HL-60 (cell line): Measurements from ENCODE around the gene CAPG.
A peak's percentile ranks its signal among the peaks of the same experiment; 100 is the strongest.

ENCODE experiments used
- DNase-seq, 2 experiments: peaks; one replicate each; pipeline ENCODE4 v3.0.0-alpha.2; 2010 to 2020; ENCODE audit warnings: low read depth in 1 of 2, low spot score in 1 of 2
- H3K27ac ChIP-seq: fragments of 250-450 bp; sonication (Bioruptor Pico); replicated peaks from 2 replicates; pipeline ENCODE4 v1.5.1; 2020; ENCODE audit warnings: mild to moderate bottlenecking, moderate library complexity
- H3K27me3 ChIP-seq: fragments of 250-450 bp; sonication (Bioruptor Pico); 2 replicates; pipeline ENCODE4 v1.5.1; 2021; ENCODE audit warnings: mild to moderate bottlenecking, moderate library complexity; ENCODE audit not compliant: insufficient read depth, poor library complexity, severe bottlenecking
- H3K4me3 ChIP-seq: replicated peaks from 2 replicates; pipeline ENCODE4 v1.5.1; 2011; ENCODE audit warnings: mild to moderate bottlenecking, control low read depth, low read length; ENCODE audit not compliant: insufficient read depth
- GABPA ChIP-seq: IDR thresholded peaks from 2 replicates; pipeline ENCODE4 v1.6.1; 2012; ENCODE audit warnings: low read depth
- POLR2AphosphoS5 ChIP-seq: IDR thresholded peaks from 2 replicates; pipeline ENCODE4 v1.6.1; 2012; ENCODE audit warnings: low read depth
- SPI1 ChIP-seq: IDR thresholded peaks from 2 replicates; pipeline ENCODE4 v1.6.1; 2012; ENCODE audit warnings: low read depth, mild to moderate bottlenecking, borderline replicate concordance
- TF ChIP-seq, protein P1 (sequence below): IDR thresholded peaks from one replicate; pipeline ENCODE4 v1.5.1; 2011; ENCODE audit warnings: low read length, control low read depth, inconsistent platforms; ENCODE audit not compliant: insufficient read depth
- TF ChIP-seq, protein P2 (sequence below): IDR thresholded peaks from 2 replicates; pipeline ENCODE4 v1.6.1; 2012; ENCODE audit warnings: low read depth; ENCODE audit not compliant: insufficient replicate concordance

Gene CAPG

DNA sequence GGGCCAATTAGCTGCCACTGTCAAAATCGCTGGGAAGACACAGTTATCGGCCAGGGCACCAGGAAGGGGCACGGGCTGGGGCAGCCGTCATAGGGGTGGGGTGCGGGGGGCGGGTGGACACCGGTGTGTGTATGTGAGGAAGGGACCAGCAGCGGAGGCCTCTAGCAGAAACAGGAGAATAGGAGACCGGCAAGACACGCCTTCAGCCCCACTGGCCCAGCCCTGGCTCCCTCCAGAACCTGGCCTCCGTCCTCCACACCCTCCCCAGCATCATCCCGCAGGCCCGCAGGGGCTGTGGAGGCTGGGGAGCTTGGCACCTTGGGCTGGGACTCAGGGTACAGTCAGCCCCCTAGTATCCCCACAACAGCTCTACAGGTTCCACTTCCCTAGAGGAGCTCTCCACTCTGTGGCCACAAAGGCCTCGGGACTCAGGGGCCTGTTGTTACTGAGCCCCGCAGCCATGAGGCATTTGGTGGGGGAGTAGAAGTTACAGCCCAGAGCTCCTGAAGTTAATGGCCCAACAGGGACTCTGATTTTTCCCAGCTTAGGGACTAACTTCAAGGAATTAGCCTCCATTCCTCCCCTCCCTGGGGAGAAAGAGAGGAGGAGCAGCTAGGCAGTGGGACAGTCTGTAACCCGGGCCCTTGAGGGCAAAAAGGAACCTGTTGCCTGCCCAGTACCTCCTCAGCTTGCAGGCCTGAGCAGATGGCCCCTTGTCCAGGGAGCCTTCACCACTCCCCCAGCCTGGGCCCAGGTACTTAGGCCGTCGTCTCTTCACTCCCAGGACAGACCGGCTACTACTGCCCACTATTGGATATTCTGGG lies 28.2 kb upstream of the CAPG start:
- TF ChIP-seq SPI1 (no peak; the same call in 1 of the 2 replicates), GABPA (no peak)
- DNase-seq = peak in 1 of 2 experiments; percentile 39
- peak overlapping the region; percentile 33 for H3K4me3 ChIP-seq
- H3K27ac ChIP-seq = peak overlapping the region; percentile 82
- H3K27me3 ChIP-seq = no peaks in the 10 kb centered on the region

DNA sequence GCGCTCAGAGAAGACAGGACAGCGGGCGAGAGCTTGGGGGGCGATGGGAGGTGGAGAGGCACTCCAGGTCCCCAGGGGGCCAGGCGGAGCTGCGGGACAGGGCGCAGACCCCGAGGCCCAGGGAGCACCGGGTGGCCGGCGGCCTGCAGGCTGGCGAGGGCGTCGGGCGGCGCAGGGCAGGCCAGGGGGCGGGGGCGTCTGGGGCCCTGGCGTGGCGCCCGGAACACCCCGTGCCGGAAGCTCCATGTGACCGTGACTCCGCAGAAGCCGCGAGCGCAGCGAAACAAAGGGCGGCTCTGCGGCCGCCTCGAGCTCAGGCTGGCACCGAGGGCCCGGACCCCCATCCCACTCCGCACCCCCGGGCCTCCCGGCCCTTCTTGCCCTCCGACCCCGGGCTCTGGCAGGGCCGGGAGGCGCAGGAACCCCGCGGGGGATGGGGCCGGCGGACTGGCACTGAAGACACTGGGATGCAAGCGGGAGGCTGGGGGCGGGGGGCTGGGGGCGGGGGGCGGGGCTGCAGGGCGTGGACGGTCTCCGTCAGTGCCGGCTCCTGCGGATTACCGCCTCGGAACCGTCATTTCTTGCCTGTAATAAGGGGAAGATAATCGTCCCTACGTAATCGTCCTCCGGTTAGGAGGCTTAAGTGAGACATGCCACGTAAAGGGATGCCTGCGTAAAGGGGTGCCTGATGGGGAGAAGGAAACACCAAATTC lies 27.5 kb upstream of the CAPG start:
- Histone ChIP-seq H3K27ac (peak overlapping the region; percentile 82), H3K27me3 (no peaks in the 10 kb centered on the region)
- TF ChIP-seq POLR2AphosphoS5 (peak; percentile 64; the same call in 1 of the 2 replicates), SPI1 (no peak), GABPA (peak; percentile 31; the same call in 1 of the 2 replicates)
- TF ChIP-seq, protein P1, sequence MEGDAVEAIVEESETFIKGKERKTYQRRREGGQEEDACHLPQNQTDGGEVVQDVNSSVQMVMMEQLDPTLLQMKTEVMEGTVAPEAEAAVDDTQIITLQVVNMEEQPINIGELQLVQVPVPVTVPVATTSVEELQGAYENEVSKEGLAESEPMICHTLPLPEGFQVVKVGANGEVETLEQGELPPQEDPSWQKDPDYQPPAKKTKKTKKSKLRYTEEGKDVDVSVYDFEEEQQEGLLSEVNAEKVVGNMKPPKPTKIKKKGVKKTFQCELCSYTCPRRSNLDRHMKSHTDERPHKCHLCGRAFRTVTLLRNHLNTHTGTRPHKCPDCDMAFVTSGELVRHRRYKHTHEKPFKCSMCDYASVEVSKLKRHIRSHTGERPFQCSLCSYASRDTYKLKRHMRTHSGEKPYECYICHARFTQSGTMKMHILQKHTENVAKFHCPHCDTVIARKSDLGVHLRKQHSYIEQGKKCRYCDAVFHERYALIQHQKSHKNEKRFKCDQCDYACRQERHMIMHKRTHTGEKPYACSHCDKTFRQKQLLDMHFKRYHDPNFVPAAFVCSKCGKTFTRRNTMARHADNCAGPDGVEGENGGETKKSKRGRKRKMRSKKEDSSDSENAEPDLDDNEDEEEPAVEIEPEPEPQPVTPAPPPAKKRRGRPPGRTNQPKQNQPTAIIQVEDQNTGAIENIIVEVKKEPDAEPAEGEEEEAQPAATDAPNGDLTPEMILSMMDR = no peak
- TF ChIP-seq, protein P2, sequence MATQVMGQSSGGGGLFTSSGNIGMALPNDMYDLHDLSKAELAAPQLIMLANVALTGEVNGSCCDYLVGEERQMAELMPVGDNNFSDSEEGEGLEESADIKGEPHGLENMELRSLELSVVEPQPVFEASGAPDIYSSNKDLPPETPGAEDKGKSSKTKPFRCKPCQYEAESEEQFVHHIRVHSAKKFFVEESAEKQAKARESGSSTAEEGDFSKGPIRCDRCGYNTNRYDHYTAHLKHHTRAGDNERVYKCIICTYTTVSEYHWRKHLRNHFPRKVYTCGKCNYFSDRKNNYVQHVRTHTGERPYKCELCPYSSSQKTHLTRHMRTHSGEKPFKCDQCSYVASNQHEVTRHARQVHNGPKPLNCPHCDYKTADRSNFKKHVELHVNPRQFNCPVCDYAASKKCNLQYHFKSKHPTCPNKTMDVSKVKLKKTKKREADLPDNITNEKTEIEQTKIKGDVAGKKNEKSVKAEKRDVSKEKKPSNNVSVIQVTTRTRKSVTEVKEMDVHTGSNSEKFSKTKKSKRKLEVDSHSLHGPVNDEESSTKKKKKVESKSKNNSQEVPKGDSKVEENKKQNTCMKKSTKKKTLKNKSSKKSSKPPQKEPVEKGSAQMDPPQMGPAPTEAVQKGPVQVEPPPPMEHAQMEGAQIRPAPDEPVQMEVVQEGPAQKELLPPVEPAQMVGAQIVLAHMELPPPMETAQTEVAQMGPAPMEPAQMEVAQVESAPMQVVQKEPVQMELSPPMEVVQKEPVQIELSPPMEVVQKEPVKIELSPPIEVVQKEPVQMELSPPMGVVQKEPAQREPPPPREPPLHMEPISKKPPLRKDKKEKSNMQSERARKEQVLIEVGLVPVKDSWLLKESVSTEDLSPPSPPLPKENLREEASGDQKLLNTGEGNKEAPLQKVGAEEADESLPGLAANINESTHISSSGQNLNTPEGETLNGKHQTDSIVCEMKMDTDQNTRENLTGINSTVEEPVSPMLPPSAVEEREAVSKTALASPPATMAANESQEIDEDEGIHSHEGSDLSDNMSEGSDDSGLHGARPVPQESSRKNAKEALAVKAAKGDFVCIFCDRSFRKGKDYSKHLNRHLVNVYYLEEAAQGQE = no peak

DNA sequence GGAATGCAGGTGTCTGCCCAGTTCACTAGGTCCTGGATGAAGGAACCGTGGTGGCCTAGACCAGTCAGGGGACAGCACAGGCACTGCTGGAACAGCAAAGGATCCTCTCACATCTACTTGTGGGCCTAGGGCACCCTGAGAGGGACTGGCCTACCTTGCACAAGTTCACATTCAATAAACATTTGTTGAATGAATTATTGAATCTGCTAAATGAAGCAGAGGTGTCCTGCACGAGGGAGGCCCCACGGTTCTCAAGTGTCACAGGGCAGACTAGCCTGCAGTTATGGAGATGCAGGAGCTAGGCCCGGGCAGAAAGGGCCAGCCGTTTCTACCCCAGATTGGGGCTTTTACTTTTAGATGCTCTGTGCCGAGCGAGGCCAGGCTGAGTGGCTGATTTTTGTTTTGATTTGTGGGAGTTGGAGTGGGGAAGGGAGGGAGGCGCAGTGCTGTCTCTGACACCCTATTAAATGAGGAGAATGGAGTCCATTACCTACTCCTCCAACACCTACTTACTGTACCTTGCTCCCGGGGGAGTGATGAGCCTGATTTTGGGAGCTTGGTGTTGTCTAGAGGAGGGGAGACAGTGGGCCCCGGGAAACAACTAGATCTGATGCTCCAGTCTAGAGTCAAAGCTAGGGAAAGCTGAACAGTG lies 26.8 kb upstream of the CAPG start:
- H3K27me3 ChIP-seq = no peaks in the 10 kb centered on the region
- TF ChIP-seq SPI1 (no peak), GABPA (no peak), POLR2AphosphoS5 (no peak)
- TF ChIP-seq, protein P1 = no peak
- TF ChIP-seq, protein P2 = no peak
- peak overlapping the region; percentile 82 for H3K27ac ChIP-seq
- no peak overlapping the region for H3K4me3 ChIP-seq
- DNase-seq = no peak

More for the DNA sequence above, 27.5 kb upstream of the CAPG start:
- peak overlapping the region; percentile 33 for H3K4me3 ChIP-seq
- DNase-seq = peak; percentile 68 to 82
